SHP77 treated with DMSO at 0.1 percent for 48 hours (cell line): ENCODE results near the gene OR6N1.

Source experiments
- DNase-seq: peaks from one replicate; lab custom pipeline; 2025; lab: John Stamatoyannopoulos, UW

OR6N1 gene

GRCh38 chr1:158752155-158752712 lies 19.8 kb downstream of the OR6N1 start:
- no peak for DNase-seq

- no peak for DNase-seq
Measured at GRCh38 chr1:158735848-158736247, 36.1 kb downstream of the OR6N1 start.

- DNase-seq = no peak
Measured at GRCh38 chr1:158732524-158732923, 39.5 kb downstream of the OR6N1 start.

- no peak for DNase-seq
Measured at GRCh38 chr1:158731707-158732106, 40.3 kb downstream of the OR6N1 start.

GRCh38 chr1:158730453-158730852 lies 41.5 kb downstream of the OR6N1 start:
- DNase-seq = no peak

GRCh38 chr1:158728510-158729225 lies 43.3 kb downstream of the OR6N1 start:
- DNase-seq = no peak

GRCh38 chr1:158724442-158724841 lies 47.6 kb downstream of the OR6N1 start:
- DNase-seq = no peak

GRCh38 chr1:158720620-158721019 lies 51.4 kb downstream of the OR6N1 start, which contains the start of gene OR6K3:
Gene OR6K3, minus strand, starts transcription at chr1:158720720. Its CDS starts 2,605 bp downstream, at chr1:158718115.
- no peak for DNase-seq

GRCh38 chr1:158719664-158720063 lies 52.3 kb downstream of the OR6N1 start:
- DNase-seq = no peak

- no peak for DNase-seq
Measured at GRCh38 chr1:158717344-158717743, 54.7 kb downstream of the OR6N1 start.

GRCh38 chr1:158716335-158716734 lies 55.7 kb downstream of the OR6N1 start:
- DNase-seq = no peak

GRCh38 chr1:158714754-158715153 lies 57.2 kb downstream of the OR6N1 start:
- DNase-seq = no peak
